ENCODE data around the gene HOMER3.

- TF ChIP-seq POLR2A (IDR thresholded peaks at IDR 0.05) (no peak), CTCF (IDR thresholded peaks at IDR 0.05) (no peak)
These were observed 46.6 kb downstream of the HOMER3 start for GRCh38 chr19:18894254-18895037.
